DMS79 (cell line): ENCODE measurements around the gene UBB.
A peak's percentile ranks its signal among the peaks of the same experiment; 100 is the strongest.

Source experiments
- DNase-seq: peaks from one replicate; lab custom pipeline; 2025; lab: John Stamatoyannopoulos, UW

The UBB gene

DNA sequence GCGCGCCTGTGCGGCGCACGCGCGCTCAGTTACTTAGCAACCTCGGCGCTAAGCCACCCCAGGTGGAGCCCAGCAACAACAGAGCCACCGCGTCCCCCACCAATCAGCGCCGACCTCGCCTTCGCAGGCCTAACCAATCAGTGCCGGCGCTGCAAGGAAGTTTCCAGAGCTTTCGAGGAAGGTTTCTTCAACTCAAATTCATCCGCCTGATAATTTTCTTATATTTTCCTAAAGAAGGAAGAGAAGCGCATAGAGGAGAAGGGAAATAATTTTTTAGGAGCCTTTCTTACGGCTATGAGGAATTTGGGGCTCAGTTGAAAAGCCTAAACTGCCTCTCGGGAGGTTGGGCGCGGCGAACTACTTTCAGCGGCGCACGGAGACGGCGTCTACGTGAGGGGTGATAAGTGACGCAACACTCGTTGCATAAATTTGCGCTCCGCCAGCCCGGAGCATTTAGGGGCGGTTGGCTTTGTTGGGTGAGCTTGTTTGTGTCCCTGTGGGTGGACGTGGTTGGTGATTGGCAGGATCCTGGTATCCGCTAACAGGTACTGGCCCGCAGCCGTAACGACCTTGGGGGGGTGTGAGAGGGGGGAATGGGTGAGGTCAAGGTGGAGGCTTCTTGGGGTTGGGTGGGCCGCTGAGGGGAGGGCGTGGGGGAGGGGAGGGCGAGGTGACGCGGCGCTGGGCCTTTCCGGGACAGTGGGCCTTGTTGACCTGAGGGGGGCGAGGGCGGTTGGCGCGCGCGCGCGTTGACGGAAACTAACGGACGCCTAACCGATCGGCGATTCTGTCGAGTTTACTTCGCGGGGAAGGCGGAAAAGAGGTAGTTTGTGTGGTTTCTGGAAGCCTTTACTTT is at the start of gene UBB:
Gene UBB (plus strand): TSS at position 452 of the 856 bp plus-strand sequence. CDS start 817 bp downstream, outside the sequence.
- peak; percentile 86 for DNase-seq

DNA sequence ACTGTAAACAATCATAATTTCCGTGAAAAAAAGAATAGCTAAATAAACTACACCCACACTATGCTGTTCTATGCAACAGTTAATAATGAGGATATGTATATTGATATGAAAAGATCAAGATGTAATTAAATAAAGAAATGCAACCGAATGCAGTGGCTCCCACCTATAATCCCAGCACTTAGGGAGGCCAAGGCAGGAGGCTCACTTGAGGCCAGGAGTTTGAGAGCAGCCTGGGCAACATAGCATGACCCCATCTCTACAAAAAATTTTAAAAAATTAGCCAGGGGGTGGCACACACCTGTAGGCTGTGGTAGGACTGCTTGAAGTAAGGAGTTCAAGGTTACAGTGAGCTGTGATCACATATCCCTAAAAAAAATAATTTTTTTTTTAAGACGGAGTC is 42.5 kb upstream of the UBB start:
- DNase-seq, result no peak

DNA sequence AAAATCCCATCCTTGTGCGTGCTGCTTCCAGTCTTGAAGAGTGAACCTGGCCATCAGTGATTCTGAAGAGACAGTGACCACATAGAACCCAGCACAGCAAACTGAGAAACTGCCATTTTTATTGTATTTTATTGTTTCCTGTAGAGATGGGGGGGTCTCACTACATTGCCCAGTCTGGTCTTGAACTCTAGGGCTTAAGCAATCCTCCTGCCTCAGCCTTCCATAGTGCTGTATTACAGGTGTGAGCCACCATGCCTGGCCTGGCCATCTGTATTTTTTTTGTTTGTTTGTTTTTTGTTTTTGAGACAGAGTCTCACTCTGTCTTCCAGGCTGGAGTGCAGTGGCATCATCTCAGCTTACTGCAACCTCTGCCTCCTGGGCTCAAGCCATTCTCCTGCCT is 41.5 kb upstream of the UBB start:
- no peak for DNase-seq

DNA sequence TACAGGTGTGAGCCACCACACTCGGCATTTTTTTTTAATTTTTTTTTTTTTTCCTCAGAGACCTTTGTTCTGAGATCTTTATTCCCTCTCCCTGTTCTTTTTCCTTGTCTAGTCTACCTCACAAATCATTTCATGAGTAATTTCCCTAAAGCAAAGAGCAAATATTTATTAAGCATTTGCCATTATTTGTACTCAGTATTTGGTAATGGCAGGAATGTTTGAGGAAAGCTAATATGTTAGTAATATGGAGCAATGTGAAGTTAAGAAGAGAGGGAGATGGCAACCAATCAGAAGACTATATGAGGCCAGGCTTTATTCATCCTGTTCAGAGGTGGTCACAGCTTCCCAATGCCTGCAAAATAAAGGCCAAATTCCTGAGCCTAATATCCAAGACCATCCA is 40.9 kb upstream of the UBB start:
- DNase-seq, result no peak

DNA sequence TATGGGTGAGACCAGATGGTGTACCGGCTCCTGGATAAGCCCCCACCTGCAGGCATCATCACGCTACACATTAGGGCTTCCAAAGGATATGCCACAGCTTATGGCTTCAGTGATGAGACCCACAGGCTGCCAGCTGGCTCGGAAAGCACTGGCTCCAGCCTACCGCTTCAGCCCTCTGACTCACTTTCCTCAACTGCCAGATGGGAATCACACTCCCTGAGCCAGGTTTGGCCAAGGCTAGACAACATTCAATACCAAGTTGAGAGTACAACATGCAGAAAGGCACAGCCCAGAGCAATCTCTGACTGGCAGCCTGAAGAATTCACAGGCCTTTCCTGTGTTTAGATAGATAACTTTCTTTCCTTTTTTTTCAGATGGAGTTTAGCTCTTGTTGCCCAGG is 37.9 kb upstream of the UBB start:
- DNase-seq, result no peak

DNA sequence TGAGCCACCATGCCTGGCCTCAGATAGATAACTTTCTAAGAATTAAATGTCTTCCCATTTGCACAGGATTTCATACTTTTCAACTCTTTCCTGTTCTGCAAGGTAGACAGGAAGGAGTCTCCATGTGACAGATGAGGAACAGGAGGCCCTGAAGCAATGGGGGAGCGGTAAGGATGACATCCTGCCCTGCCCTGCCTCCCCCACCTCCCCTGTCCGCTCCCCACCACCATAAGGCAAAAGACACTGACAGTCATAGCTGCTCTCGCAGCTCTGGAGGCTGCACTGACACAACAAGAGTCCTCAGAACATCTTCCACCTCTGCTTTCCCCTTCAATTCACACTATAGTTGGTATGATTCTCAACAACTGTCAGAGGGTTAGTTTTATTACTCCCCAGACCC is 37.3 kb upstream of the UBB start:
- DNase-seq, result no peak

DNA sequence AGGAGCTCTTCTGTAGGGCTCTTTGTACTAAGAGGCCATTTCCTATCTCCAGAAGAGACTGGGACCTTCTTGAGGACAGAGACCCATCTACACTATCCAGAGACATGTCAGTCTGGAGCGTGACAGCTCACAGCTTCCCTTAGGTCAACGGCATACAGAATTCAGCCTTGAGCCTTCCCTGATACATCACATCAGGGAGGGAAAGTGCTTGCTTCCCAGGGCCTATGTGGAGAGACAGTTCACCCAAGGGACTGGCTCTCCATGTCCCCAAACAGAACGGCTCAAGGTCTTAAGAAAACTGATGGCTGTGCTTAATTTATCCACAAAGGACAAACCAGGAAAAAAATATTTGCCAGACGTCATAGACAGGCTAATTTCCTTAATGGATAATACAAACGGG is 35.3 kb upstream of the UBB start:
- DNase-seq, result no peak

DNA sequence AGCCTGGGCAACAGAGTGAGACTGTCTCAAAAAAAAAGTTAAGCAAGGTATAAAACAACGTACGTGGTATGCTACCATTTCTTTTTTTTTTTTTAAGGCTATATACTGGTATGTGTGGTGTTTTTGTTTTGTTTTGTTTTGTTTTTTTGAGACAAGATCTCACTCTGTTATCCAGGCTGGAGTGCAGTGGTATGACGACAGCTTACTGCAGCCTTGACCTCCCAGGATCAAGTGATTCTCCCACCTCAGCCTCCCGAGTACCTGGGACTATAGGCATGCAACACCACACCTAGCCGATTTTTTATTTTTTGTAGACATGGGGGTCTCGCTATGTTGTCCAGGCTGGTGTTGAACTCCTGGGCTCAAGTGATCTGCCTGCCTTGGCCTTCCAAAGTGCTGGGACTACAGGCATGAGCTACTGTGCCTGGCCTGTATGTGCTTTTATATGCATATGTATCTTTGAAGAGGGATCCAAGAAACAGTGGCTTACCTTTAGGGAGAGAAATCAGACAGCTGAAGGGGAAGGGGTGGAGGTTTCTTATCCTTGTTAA is 34.1 kb upstream of the UBB start:
- DNase-seq, result no peak

DNA sequence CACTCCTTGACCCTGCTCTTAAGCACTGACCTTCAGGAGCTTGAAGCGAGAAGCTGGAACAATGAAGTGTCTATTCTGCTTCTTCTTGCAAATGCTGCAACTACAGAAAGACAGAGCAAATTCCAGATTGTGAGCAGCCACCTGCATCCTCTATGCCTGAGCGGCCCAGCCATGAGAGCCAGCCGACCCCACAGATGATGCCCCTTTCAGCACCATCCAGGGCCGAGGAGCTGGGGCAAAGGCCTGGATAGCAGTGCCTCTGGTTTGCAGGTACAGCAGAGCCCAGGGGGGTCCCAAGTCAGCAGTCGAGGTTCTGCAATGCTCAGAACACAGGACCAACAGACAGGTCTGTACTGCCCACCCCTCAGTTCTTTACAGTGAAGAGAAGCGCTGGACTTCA is 32.3 kb upstream of the UBB start:
- DNase-seq, result no peak

DNA sequence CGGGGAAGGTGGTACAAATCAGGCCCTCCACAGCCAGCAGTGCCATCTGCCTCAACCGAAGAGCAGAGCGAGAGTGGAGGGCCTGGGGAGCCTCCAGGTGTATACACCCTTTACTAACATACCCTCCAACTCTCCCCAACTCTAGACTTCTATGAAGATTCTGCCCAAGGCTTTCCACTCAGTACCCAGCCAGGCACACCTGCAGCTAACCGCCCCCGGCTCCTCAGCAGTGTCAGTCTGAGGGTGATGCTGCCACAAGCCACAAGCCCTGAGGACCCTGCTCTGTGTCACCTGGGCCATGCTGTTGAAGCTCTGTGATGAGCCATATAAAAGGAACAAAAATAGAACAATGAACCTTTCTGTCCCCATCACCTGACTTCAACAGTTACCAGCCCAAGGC is 31.5 kb upstream of the UBB start:
- DNase-seq, result no peak

DNA sequence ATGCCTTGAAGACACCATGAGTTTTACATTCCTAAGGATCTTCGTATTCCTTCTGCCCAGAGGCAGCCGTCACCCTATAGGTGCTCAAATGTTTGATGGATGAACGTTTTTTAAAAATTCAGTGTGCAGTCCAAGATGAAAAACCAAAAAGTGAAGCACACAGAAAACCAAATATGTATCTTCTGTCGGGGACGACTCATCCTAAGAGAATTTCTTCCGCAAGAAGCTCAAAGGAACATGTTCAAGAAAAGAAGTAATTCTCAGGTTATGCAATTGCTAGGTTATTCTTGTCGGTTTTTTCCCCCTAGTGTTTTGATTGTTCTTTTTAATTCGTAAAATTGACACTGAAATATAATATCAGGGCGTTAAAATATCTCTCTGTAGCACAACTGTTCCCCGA is 29.1 kb upstream of the UBB start:
- DNase-seq, result no peak

DNA sequence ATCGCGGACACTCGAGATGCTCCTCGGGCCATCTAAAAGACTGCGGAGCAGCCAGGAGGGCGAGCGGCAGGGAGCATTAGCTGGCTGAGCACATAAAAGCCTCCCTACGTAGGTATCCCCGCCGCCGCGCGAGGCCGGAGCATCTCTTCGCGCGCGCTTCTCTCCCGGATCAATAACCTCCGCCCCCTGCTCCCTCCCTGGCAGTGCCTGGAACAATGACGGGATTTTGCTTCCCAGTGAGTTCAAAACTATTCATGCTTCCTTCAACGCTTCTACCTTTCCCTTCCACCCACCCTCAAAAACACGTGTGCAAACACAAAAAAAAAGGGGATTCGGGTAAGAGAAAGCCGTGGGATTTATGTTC is 28.6 kb upstream of the UBB start:
- peak; percentile 22 for DNase-seq

DNA sequence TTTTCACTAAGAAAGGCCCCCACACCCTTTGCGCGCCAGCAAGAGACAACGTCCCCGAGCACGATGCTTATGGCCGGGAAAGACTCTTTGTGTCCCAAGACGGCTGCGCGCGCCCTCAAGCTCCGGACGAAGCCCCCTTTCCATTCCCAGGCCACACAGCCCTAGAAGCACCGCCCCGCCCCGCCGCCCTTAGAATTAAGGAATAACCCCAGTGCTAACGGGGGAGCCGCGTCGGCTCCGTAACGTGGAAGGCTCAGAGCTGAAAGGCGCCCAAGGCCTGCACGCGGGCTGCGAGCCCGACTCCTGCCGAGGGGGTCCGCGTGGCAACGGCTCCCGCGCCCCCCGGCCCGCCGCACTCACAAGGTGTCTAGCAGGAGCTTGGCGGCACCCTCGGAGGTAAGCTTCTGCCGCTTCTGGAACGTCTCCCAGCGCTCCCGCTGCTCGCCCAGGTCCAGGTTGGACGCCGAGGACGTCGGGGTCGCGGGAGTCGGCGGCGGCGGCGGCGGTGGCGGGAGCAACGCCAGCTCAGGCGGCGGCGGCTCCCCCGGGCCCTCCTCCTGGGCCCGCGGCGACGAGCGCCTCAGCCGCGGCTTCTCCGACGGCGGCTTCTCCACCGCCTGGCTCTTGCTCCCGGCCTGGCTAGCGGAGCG is 28.1 kb upstream of the UBB start:
- DNase-seq, result no peak

DNA sequence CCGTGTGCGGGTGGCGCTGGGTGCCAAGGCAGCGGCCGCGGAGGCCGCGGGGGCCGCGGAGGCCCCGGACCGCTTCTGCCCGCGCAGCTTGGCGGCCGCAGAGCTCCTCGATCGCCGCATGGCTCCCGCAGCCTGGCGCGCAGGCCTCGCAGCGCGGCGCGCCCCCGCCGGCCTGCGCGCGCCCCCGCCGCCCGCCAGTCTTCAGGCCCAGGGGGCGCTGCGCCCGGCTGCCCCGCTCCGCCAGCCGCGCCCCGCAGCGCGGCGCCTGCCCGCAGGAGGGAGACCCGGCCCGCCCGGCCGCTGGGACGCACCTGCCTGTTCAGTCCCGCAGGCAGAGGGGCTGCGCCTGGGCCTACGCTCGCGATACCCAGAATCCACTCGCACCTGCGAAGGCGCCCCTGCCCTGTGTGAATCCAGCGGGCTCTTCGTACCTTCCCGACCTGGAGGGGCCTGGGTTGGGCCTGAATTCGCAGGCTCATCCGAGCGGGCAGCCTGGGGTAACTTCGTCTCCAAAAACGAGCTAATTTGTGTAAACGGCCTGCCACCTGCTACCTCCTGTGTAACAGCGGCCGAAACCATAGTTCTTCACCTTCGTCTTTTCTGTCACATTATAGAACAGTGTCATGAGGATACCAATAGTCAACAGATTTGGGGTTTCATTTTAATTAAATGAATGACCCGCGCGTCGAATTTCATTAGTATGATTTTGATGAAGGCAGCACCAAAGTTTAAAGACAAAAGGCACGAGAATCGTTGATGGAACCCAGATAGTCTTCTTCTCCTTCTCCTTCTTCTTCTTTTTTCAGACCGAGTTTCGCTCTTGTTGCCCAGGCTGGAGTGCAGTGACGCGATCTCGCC is 27.3 kb upstream of the UBB start, which contains the start of gene CENPV:
Gene CENPV (minus strand): TSS at position 153 of the 858 bp plus-strand sequence. CDS start 33 bp downstream, at position 120.
- peak; percentile 34 for DNase-seq

DNA sequence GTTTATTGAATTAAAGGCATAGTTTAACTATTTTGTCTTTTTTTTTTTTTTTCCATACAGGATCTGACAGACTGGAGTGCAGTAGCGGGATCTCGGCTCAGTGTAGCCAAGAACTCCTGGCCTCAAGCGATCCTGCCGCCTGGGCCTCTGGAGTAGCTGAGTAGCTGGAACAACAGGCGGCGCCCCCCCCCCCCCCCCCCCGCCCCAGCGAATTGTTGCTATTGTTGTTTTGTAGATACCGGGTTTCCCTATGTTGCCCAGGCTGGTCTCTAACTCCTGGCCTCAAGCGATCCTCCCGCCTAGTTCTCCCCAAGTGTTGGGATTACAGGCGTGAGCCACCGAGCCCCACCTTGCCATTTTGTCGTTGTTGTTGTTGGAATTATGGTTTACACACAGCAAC is 26.3 kb upstream of the UBB start:
- DNase-seq, result no peak

DNA sequence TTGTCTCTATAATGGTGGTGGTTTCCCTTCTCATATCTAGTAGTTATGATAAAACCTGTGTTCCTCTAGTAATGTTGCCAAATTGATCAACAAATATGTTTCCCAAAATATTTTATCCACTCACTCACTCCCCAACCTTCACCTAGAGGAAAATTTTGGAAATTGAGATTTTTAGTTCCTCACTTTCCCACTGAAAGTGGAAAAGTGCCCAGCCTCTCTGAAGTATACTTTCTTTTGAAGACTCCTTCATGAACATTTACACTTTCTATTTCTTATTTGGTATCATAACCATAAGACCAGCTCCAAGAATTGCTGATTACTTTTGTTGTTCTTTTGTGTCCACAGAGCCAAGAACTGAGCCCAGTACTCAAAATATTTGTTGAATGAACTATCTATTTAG is 22.5 kb upstream of the UBB start:
- no peak for DNase-seq

DNA sequence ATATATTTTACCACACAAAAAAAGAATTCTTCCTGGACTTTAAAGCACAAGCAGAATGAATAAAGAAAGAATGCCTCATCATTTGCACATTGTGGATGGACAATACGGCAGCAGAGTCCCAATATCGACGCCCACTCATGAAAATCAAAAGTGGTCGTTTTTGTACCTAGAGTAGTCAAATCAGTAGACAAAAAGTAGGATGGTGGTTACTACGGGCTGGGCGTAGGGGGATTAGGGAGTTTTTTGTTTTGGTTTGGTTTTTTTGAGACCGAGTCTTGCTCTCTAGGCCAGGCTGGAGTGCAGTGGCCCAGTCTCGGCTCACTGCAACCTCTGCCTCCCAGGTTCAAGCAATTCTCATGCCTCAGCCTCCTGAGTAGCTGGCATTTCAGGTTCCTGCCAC is 19.0 kb upstream of the UBB start:
- DNase-seq, result no peak

DNA sequence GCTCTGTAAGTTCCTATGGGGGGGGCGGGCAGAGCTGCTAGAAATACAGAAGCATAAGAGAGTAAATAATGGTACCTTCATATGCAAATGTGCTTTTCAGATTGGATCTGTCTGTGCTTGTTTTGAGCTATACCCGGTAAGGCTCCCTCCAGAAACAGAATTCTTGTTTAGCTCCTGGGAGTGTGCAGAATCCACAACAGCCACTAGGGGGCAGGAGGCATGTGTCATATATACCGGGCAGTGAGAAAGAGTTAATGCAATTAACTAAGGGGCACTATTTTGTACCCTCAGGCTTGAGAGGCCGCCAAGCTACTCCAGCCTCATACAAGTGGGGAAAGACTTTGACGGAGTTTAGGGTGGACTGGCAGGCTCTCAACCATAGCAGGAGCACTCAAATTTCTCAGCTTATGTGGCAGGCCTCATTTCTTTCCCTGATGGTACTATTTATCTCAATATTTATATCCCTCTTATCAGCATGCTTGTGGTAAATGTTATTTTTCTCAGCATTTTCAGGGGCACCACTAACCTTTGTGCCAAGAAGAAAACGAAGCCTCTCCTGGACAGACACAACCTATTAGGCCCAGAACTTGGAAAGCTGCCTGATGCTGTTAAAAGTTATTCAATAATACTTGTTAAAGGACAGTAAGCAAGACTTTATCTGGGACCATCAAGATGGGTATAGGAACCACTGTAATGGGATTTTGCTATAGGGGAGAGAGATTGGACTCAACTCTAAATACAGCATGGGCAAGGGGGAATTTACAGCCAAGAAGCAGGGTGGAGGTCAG is 16.9 kb upstream of the UBB start:
- DNase-seq, result peak; percentile 19

DNA sequence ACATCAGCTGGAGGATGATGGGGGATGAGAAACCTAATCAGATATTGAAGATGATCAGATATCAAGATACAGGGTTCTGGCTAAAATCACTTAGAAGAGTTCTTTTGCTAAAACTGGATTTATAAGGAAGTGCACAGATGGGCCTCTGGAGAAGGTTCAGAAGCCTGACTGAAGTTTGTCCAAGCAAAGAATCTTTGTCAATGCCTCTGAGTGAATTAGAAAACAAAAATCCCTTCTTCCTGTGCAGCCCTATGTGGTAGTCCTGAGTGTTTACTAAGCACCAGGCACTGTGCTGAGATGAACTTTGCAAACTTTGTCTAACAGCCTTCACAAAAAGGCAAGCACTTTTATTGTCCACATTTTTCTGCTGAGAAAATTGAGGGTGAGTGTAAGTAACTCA is 16.3 kb upstream of the UBB start:
- DNase-seq, result no peak

DNA sequence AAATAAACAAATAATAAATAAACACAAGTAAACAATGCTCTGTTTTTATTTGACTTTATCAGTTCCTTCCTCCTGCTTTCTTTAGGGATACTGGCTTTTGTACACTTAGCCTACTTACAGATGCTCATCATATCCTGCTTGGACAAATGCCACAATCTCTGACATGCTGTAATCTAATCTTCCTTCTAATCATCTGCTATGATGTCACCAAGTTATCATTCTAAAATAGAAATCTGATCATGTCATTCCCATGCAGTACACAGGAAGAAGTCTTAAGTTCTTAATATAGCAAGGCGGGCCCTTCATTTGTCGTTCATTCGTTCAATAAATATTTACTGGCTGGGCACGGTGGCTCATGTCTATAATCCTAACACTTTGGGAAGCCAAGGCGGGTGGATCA is 9.1 kb upstream of the UBB start:
- no peak for DNase-seq

DNA sequence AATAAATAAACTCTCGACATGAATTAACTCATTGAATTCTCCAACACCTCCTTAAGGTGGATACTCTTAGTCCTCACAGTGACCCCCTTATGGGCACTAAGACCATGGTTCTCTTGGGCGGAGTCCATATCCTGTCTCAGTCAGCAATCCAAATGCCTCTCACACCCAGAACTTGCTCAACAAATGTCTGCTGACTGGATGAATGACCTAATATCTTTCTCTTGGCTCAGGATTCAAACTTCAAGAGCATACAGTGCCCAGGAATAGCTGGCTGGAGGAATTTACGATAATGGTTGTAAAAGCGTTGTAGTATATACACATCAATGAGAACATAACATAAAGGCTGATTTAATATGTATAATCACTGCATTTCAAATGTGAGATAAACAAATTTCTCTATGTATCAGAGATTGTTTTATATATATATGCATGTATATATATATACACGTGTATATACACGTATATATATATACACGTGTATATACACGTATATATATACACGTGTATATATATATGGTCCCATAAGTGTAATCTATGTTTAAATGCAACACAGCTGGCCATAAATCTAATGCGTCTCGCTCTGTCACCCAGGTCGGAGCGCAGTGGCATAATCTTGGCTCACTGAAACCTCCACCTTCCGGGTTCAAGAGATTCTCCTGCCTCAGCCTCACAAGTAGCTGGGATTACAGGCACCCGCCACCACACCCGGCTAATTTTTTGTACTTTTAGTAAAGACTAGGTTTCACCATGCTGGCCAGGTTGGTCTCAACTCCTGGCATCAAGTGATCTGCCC is 6.5 kb upstream of the UBB start:
- DNase-seq, result no peak
